Left colon (tissue), 2 donors: ENCODE measurements around the gene RNMT. TPM values are rescaled to one million over a fixed set of nuclear protein-coding genes. Genes with fewer than 3 reads are reported as not detected.
"Not testable (repeated sequence)": the region's sequence is repeated elsewhere in the genome, so short reads cannot be mapped to it uniquely, and the experiment has no call there.

Experiments used
- ATAC-seq: fragments of 200-7000 bp; cut with Tn5 transposase; one replicate; pipeline ENCODE4 v1.9.1; 2020; ENCODE audit warnings: mild to moderate bottlenecking, moderate library complexity
- DNase-seq, 2 donors: peaks; one replicate each; pipeline ENCODE4 v3.0.0-alpha.2; 2020
- intact Hi-C, 2 donors: fragments of 100-400 bp; cut with DNase I in 1 of 2; cut with micrococcal nuclease in 1 of 2; formaldehyde crosslinking; loops; one replicate each; pipeline versions ENCODE4 v1.11.2 to v1.14.0; 2022; cut with DNase I, micrococcal nuclease
- long read RNA-seq: library from polyadenylated mRNA; unstranded; transcript quantifications from one replicate; pipeline ENCODE4 v2.0.0, GENCODE V29; 2021
- total RNA-seq, 2 donors: library from RNA; stranded (reverse); fragmentation: NEBNext Ultra II Directional; extraction: Animal tissue kit (Norgen Biotek cat#: 25700); gene quantifications; one replicate each; pipeline ENCODE4 v1.2.1, GENCODE V29; 2021
- donor health status: DM: no; HTN: no; CAD: no.
- donor health status: DM: yes; HTN: yes; CAD: no.

RNMT gene
- 10 to 100 TPM; 12.6 to 19.1 TPM for total RNA-seq
- long read RNA-seq, partial matches to known transcripts, result 0 of 3 reads
- long read RNA-seq, other reads (novel, unspliced or antisense), result 3 of 3 reads

GRCh38 chr18:13726232-13726971 is at the start of gene RNMT, which contains the start of gene FAM210A:
TSS of gene RNMT (plus strand) at chr18:13726673. CDS start at chr18:13731518, 4,845 bp downstream.
TSS of gene FAM210A (minus strand) at chr18:13726558. CDS start at chr18:13682077, 44,481 bp downstream.
- intact Hi-C loops, result no loop called here
- ATAC-seq, result peak; percentile 95
- peak; percentile 96 to 97 for DNase-seq

GRCh38 chr18:13677350-13677749 is 49.1 kb upstream of the RNMT start:
- intact Hi-C loops, DNase-seq, ATAC-seq: not testable (repeated sequence)

- peak; percentile 59 for ATAC-seq
- intact Hi-C loops, result no loop called here
- peak in 1 of 2 donors; percentile 24 for DNase-seq
Measured at GRCh38 chr18:13680612-13681011, 45.9 kb upstream of the RNMT start.

- intact Hi-C loops, result no loop called here
- no peak for ATAC-seq
- no peak for DNase-seq
Measured at GRCh38 chr18:13681701-13682100, 44.8 kb upstream of the RNMT start.

GRCh38 chr18:13684546-13684945 is 41.9 kb upstream of the RNMT start:
- DNase-seq (no peak), ATAC-seq (no peak)
- intact Hi-C loops, result no loop called here

- intact Hi-C loops, result no loop called here
- DNase-seq, result no peak
- no peak for ATAC-seq
Measured at GRCh38 chr18:13688191-13689136, 38.0 kb upstream of the RNMT start.

GRCh38 chr18:13690060-13690459 is 36.4 kb upstream of the RNMT start:
- ATAC-seq, intact Hi-C loops, DNase-seq: not testable (repeated sequence)

GRCh38 chr18:13695337-13695736 is 31.1 kb upstream of the RNMT start:
- DNase-seq, ATAC-seq, intact Hi-C loops: not testable (repeated sequence)

- intact Hi-C loops, result no loop called here
- no peak for DNase-seq
- ATAC-seq, result no peak
Measured at GRCh38 chr18:13696961-13697360, 29.5 kb upstream of the RNMT start.

GRCh38 chr18:13700153-13700552 is 26.3 kb upstream of the RNMT start:
- intact Hi-C loops, result no loop called here
- ATAC-seq, result no peak

GRCh38 chr18:13703899-13704298 is 22.6 kb upstream of the RNMT start:
- ATAC-seq (no peak), DNase-seq (no peak)
- intact Hi-C loops, result no loop called here

More at GRCh38 chr18:13700153-13700552, 26.3 kb upstream of the RNMT start:
- no peak for DNase-seq

GRCh38 chr18:13710414-13710831 is 16.1 kb upstream of the RNMT start:
- intact Hi-C loops, result no loop called here
- ATAC-seq (no peak), DNase-seq (no peak)

GRCh38 chr18:13712400-13713131 is 13.9 kb upstream of the RNMT start:
- DNase-seq (no peak), ATAC-seq (no peak)
- intact Hi-C loops, result no loop called here

GRCh38 chr18:13713455-13714055 is 12.9 kb upstream of the RNMT start:
- intact Hi-C loops, result no loop called here
- ATAC-seq (no peak), DNase-seq (no peak)

- no peak for DNase-seq
- intact Hi-C loops, result no loop called here
- ATAC-seq, result no peak
Measured at GRCh38 chr18:13715330-13715729, 11.1 kb upstream of the RNMT start.

- DNase-seq (no peak), ATAC-seq (no peak)
- intact Hi-C loops, result no loop called here
Measured at GRCh38 chr18:13716916-13717315, 9.6 kb upstream of the RNMT start.

GRCh38 chr18:13720123-13720522 is 6.3 kb upstream of the RNMT start:
- intact Hi-C loops, result no loop called here
- ATAC-seq (no peak), DNase-seq (no peak)

- DNase-seq, result no peak
- intact Hi-C loops, result no loop called here
- no peak for ATAC-seq
Measured at GRCh38 chr18:13720847-13721246, 5.6 kb upstream of the RNMT start.
